ENCODE data around the gene TMEM132E.
A peak's percentile ranks its signal among the peaks of the same experiment; 100 is the strongest.

The TMEM132E gene

GRCh38 chr17:34637041-34637547 is 57.7 kb downstream of the TMEM132E start:
- no peak for DNase-seq

GRCh38 chr17:34637548-34638525 is 58.5 kb downstream of the TMEM132E start:
- DNase-seq, result peak; percentile 77

GRCh38 chr17:34638526-34639260 is 59.3 kb downstream of the TMEM132E start:
- no peak for DNase-seq

- no peak for DNase-seq
Observed at GRCh38 chr17:34639706-34640425, 60.5 kb downstream of the TMEM132E start.

GRCh38 chr17:34641368-34641767 is 62.0 kb downstream of the TMEM132E start:
- DNase-seq, result no peak

- no peak for DNase-seq
Observed at GRCh38 chr17:34644941-34645550, 65.7 kb downstream of the TMEM132E start.

GRCh38 chr17:34645594-34645993 is 66.2 kb downstream of the TMEM132E start:
- DNase-seq, result no peak

GRCh38 chr17:34647511-34647910 is 68.1 kb downstream of the TMEM132E start:
- DNase-seq, result no peak

GRCh38 chr17:34650051-34650750 is 70.8 kb downstream of the TMEM132E start:
- DNase-seq, result no peak

- no peak for DNase-seq
Observed at GRCh38 chr17:34651402-34651811, 72.0 kb downstream of the TMEM132E start.

GRCh38 chr17:34652021-34652555 is 72.7 kb downstream of the TMEM132E start:
- DNase-seq, result no peak

GRCh38 chr17:34653511-34653910 is 74.1 kb downstream of the TMEM132E start:
- DNase-seq, result no peak

- no peak for DNase-seq
Observed at GRCh38 chr17:34654276-34654880, 75.0 kb downstream of the TMEM132E start.

GRCh38 chr17:34654881-34655276 is 75.5 kb downstream of the TMEM132E start:
- no peak for DNase-seq

- no peak for DNase-seq
Observed at GRCh38 chr17:34656801-34657200, 77.4 kb downstream of the TMEM132E start.

GRCh38 chr17:34658811-34659560 is 79.6 kb downstream of the TMEM132E start:
- no peak for DNase-seq

GRCh38 chr17:34663714-34664113 is 84.3 kb downstream of the TMEM132E start:
- DNase-seq, result no peak

- no peak for DNase-seq
Observed at GRCh38 chr17:34665150-34665806, 85.9 kb downstream of the TMEM132E start.
